Skeletal muscle tissue (tissue), 4 donors: Measurements from ENCODE around the gene EFCAB6. TPM values are rescaled to one million over a fixed set of nuclear protein-coding genes. Genes with fewer than 3 reads are reported as not detected.

Source experiments
- H3K27ac ChIP-seq: one replicate; pipeline ENCODE4 v1.7.0; 2013; ENCODE audit warnings: mild to moderate bottlenecking, low read depth, low read length, inconsistent platforms
- H3K27me3 ChIP-seq, 3 donors: one replicate each; pipeline ENCODE4 v1.7.0; 2013; ENCODE audit warnings: low read length in 3 of 3; ENCODE audit not compliant: control insufficient read depth in 3 of 3, insufficient read depth in 3 of 3
- H3K36me3 ChIP-seq, 3 donors: one replicate each; pipeline ENCODE4 v1.7.0; 2013; ENCODE audit warnings: low read length in 3 of 3; ENCODE audit not compliant: control insufficient read depth in 3 of 3, insufficient read depth in 3 of 3
- H3K4me1 ChIP-seq, 3 donors: one replicate each; pipeline ENCODE4 v1.7.0; 2013; ENCODE audit warnings: low read length in 3 of 3, mild to moderate bottlenecking in 3 of 3; ENCODE audit not compliant: control insufficient read depth in 3 of 3, insufficient read depth in 3 of 3
- H3K4me3 ChIP-seq, 3 donors: one replicate each; pipeline ENCODE4 v1.7.0; 2013; ENCODE audit warnings: low read length in 3 of 3
- H3K9ac ChIP-seq, 3 donors: one replicate each; pipeline ENCODE4 v1.7.0; 2013; ENCODE audit warnings: low read length in 3 of 3, mild to moderate bottlenecking in 3 of 3, moderate library complexity in 2 of 3, low read depth in 1 of 3
- H3K9me3 ChIP-seq, 3 donors: one replicate each; pipeline ENCODE4 v1.7.0; 2013; ENCODE audit warnings: low read length in 3 of 3; ENCODE audit not compliant: control insufficient read depth in 3 of 3
- total RNA-seq: library from RNA; depleted of rRNA; stranded (reverse); fragments of >200 nt; gene quantifications from one replicate; pipeline ENCODE4 v1.2.3, GENCODE V29; 2014
- donor health status: Osteomylitis.

The EFCAB6 gene
- total RNA-seq, 1 donor from 2014 or later = 1.6 TPM

- Histone ChIP-seq H3K9ac (no peak overlapping the region), H3K36me3 (no peaks in the 10 kb centered on the region), H3K4me3 (no peak overlapping the region), H3K9me3 (no peaks in the 10 kb centered on the region), H3K4me1 (peaks cover 0 to 4% (median 4%) of the 10 kb centered on the region in 3 donors), H3K27ac (no peak overlapping the region), H3K27me3 (peaks cover 17 to 50% (median 49%) of the 10 kb centered on the region in 3 donors)
These were observed 35.5 kb upstream of the EFCAB6 start for GRCh38 chr22:43847376-43848289.

- no peak overlapping the region for H3K4me3 ChIP-seq
- H3K27me3 ChIP-seq = peaks cover 11 to 47% (median 42%) of the 10 kb centered on the region in 3 donors
- no peak overlapping the region for H3K9ac ChIP-seq
- no peak overlapping the region for H3K27ac ChIP-seq
- no peaks in the 10 kb centered on the region for H3K36me3 ChIP-seq
- H3K4me1 ChIP-seq = peaks cover 0 to 4% (median 4%) of the 10 kb centered on the region in 3 donors
- no peaks in the 10 kb centered on the region for H3K9me3 ChIP-seq
These were observed 34.9 kb upstream of the EFCAB6 start for GRCh38 chr22:43846966-43847365.

GRCh38 chr22:43845981-43846380, 33.9 kb upstream of the EFCAB6 start:
- H3K9me3 ChIP-seq = no peaks in the 10 kb centered on the region
- peaks cover 0 to 4% (median 4%) of the 10 kb centered on the region in 3 donors for H3K4me1 ChIP-seq
- no peak overlapping the region for H3K4me3 ChIP-seq
- peaks cover 4 to 39% (median 37%) of the 10 kb centered on the region in 3 donors for H3K27me3 ChIP-seq
- H3K36me3 ChIP-seq = no peaks in the 10 kb centered on the region
- H3K27ac ChIP-seq = no peak overlapping the region
- H3K9ac ChIP-seq = no peak overlapping the region

- peaks cover 2 to 38% (median 32%) of the 10 kb centered on the region in 3 donors for H3K27me3 ChIP-seq
- H3K36me3 ChIP-seq = no peaks in the 10 kb centered on the region
- H3K9ac ChIP-seq = no peak overlapping the region
- peaks cover 0 to 4% (median 4%) of the 10 kb centered on the region in 3 donors for H3K4me1 ChIP-seq
- H3K4me3 ChIP-seq = no peak overlapping the region
- H3K27ac ChIP-seq = no peak overlapping the region
- no peaks in the 10 kb centered on the region for H3K9me3 ChIP-seq
These were observed 32.7 kb upstream of the EFCAB6 start for GRCh38 chr22:43844560-43845545.

GRCh38 chr22:43843783-43844530, 31.9 kb upstream of the EFCAB6 start:
- Histone ChIP-seq H3K36me3 (no peaks in the 10 kb centered on the region), H3K9me3 (no peaks in the 10 kb centered on the region), H3K4me3 (no peak overlapping the region), H3K27ac (no peak overlapping the region), H3K27me3 (peaks cover 2 to 35% (median 27%) of the 10 kb centered on the region in 3 donors), H3K4me1 (peaks cover 0 to 4% (median 4%) of the 10 kb centered on the region in 3 donors), H3K9ac (no peak overlapping the region)

- H3K9me3 ChIP-seq = no peaks in the 10 kb centered on the region
- H3K9ac ChIP-seq = no peak overlapping the region
- H3K27me3 ChIP-seq = peaks cover 14 to 27% (median 19%) of the 10 kb centered on the region in 3 donors
- no peak overlapping the region for H3K27ac ChIP-seq
- H3K4me3 ChIP-seq = no peak overlapping the region
- no peaks in the 10 kb centered on the region for H3K36me3 ChIP-seq
- H3K4me1 ChIP-seq = no peaks in the 10 kb centered on the region
These were observed 29.6 kb upstream of the EFCAB6 start for GRCh38 chr22:43841742-43842141.

GRCh38 chr22:43840851-43841250, 28.7 kb upstream of the EFCAB6 start:
- no peaks in the 10 kb centered on the region for H3K9me3 ChIP-seq
- H3K27ac ChIP-seq = no peak overlapping the region
- H3K36me3 ChIP-seq = no peaks in the 10 kb centered on the region
- no peak overlapping the region for H3K9ac ChIP-seq
- no peaks in the 10 kb centered on the region for H3K4me1 ChIP-seq
- H3K4me3 ChIP-seq = no peak overlapping the region
- peaks cover 11 to 31% (median 20%) of the 10 kb centered on the region in 3 donors for H3K27me3 ChIP-seq

GRCh38 chr22:43840431-43840830, 28.3 kb upstream of the EFCAB6 start:
- no peaks in the 10 kb centered on the region for H3K36me3 ChIP-seq
- H3K9me3 ChIP-seq = no peaks in the 10 kb centered on the region
- H3K4me3 ChIP-seq = no peak overlapping the region
- H3K9ac ChIP-seq = no peak overlapping the region
- peaks cover 15 to 35% (median 24%) of the 10 kb centered on the region in 3 donors for H3K27me3 ChIP-seq
- H3K27ac ChIP-seq = no peak overlapping the region
- no peaks in the 10 kb centered on the region for H3K4me1 ChIP-seq

- Histone ChIP-seq H3K36me3 (no peaks in the 10 kb centered on the region), H3K27ac (no peak overlapping the region), H3K9me3 (no peaks in the 10 kb centered on the region), H3K4me3 (no peak overlapping the region), H3K9ac (no peak overlapping the region), H3K4me1 (no peaks in the 10 kb centered on the region), H3K27me3 (peaks cover 15 to 36% (median 26%) of the 10 kb centered on the region in 3 donors)
These were observed 27.7 kb upstream of the EFCAB6 start for GRCh38 chr22:43839781-43840180.
